Fibroblast of skin of right biceps (primary cell): Measurements from ENCODE around the gene RPS26.
"Not testable (repeated sequence)": the region's sequence is repeated elsewhere in the genome, so short reads cannot be mapped to it uniquely, and the experiment has no call there.

Experiments
- DNase-seq: peaks from one replicate; pipeline ENCODE4 v3.0.0-alpha.2; 2013

RPS26 gene

DNA sequence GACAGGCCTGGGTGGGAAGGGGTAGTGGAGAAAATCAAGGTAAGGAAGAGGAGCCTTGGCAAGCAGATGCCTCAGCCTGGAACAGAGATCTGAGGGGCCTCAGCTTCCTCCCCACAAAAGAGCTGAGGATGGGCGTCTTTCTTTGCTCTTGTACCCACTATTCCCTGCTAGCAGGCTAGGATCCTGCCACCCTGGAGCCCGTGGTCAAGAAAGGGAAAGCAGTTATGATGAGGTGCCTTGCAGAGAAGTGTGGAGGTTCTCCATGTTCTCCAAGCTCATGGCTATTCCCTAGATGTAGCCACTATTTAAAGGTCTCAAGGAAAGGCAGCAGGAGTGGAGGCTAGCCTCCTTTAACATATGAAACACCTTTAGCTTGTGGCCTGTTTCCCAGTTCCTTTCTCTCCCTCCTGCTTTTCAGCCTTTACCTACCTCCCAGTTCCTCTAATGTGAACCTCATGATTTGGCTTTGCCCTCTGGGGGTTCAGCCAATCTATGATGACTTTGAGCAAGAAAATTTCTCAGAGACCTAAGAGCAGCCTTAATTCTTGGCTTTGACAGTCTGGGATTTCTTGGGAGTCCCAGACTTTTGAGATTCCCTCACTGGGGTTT lies 19.7 kb upstream of the RPS26 start:
- DNase-seq = no peak

DNA sequence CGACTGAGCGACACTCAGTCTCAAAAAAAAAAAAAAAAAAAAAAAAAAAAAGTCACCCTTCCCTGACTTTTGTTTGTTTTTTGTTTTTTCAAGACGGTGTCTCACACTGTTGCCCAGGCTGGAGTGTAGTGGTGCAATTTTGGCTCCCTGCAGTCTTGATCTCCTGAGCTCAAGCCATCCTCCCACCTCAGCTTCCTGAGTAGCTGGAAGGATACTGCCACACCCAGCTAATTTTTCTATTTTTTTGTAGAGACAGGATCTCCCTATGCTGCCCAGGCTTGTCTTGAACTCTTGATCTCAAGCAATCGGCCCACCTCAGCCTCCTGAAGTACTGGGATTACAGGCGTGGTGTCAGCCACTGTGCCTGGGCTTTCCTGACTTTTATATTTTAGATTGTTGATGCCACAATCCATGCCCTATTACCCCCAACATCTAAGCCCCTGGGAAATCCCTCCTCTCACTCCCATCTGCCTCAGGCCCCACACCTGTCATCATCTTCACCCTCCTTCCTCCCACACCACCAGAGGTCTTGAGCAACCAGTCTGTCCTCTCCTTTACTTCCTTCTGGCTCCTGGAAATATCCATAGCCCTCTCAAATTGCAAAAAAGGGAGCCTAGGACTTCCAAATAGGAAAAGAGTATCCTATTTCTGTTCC lies 13.1 kb upstream of the RPS26 start:
- DNase-seq = no peak

DNA sequence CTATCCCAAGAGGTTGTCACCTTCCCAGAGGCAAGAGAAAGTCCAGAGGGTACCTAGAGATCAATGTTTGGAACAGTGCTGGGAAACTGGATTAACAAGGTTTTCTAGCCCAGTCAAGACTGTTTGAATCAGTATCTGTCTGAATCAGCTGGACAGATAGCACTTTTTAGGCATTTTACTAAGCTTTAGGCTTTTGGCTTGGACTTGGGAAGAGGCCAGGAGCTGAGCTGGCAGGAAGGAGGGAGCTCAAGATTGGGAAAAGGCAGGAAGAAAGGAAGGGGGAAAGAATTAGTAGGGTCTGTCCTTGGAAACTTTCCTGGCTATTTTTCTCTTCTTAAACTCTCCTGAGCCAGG lies 12.6 kb upstream of the RPS26 start:
- peak; percentile 71 for DNase-seq

DNA sequence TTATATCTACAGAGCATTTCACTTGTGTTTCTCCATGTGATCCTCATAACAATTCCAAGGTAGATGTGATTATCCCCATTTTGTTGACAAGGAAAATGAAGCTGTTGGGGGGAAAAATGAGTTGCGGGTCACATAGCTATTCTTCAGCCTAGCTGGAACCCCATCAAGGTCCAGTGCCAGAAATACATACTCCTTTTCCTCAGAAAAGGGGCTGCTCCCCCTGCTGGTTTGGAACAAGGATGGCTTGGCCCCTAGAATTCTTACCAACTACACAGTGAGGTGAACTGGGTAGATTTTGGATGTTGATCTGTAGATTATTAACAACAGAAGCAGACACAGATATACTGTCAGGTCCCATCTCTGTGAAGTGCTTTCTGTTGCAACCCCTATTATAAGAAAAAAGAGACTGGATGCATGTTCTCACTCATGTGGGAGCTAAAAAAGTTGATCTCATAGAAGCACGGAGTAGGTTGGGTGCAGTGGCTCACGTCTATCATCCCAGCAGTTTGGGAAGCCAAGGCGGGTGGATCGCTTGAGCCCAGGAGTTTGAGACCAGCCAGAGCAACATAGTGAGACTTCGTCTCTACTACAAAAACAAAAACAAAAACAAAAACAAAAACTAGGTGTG lies 11.9 kb upstream of the RPS26 start:
- peak; percentile 65 for DNase-seq

DNA sequence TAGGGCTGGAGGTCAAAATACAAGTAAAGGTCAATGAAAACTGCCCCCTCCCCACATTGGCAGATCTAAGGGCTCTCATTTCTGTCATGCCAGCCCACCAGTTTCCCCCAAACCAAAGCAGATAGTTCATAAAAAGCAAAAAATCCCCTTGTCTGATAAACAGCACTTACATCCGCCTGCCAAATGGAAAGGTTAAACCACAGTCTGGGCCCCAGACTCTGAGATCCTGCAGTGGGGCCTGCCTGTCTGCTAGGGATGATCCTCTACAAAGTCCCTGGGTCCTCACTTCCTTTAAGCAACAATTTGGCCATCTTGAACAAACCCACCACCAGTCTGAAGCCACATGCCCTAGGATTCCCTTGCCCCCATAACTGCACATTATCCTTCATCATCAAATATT lies 9.7 kb upstream of the RPS26 start:
- DNase-seq = no peak

DNA sequence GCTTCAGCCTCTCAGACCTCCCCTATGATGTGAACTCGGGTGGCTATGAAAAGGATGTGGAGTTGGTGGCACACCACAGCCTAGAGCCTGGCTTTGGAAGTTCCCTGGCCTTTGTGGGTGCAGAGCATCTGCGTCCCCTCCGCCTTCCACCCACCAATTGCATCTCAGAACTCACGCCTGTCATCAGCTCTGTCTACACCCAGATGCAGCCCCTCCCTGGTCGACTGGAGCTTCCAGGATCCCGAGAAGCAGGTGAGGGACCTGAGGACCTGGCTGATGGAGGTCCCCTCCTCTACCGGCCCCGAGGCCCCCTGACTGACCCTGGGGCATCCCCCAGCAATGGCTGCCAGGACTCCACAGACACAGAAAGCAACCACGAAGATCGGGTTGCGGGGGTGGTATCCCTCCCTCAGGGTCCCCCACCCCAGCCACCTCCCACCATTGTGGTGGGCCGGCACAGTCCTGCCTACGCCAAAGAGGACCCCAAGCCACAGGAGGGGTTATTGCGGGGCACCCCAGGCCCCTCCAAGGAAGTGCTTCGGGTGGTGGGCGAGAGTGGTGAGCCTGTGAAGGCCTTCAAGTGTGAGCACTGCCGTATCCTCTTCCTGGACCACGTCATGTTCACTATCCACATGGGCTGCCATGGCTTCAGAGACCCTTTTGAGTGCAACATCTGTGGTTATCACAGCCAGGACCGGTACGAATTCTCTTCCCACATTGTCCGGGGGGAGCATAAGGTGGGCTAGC lies 7.0 kb upstream of the RPS26 start:
- no peak for DNase-seq

DNA sequence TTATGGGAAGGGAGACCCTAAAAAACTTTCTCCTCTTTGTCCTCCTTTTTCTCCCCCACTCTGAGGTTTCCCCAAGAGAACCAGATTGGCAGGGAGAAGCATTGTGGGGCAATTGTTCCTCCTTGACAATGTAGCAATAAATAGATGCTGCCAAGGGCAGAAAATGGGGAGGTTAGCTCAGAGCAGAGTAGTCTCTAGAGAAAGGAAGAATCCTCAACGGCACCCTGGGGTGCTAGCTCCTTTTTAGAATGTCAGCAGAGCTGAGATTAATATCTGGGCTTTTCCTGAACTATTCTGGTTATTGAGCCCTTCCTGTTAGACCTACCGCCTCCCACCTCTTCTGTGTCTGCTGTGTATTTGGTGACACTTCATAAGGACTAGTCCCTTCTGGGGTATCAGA lies 4.6 kb upstream of the RPS26 start:
- DNase-seq = no peak

DNA sequence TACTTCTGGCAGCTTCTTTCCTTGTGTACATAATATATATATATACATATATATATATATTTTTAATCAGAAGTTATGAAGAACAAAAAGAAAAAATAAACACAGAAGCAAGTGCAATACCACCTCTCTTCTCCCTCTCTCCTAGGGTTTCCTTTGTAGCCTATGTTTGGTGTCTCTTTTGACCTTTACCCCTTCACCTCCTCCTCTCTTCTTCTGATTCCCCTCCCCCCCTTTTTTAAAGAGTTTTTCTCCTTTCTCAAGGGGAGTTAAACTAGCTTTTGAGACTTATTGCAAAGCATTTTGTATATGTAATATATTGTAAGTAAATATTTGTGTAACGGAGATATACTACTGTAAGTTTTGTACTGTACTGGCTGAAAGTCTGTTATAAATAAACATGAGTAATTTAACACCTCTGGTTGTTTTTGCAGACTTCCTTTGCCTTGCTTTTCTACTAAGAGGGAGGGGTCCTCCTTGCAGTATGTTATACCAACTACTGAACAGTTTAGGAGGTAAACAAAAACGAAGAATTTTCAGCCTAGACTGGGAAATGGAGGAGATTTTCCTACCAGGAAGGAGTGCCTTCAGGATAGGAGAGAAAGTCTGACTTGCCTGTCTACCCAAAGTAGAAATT lies 3.6 kb upstream of the RPS26 start:
- DNase-seq = no peak

DNA sequence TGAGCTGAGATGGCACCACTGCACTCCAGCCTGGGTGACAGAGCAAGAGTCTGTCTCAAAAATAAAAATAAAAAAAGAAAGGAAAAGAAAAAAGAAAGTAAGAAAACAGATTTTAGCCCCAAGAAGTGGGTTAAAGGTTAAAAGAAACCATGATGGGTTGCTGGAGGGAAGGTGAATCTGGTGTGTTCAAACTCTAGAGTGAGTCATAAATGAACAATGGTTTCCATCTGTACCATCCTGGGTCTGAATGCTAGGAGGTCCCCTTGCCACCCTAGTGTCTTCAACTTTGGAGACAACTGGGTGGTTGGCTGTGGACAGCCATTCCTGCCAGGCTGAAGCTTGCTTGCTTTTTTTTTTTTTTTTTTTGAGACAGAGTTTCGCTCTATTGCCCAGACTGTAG lies 1.6 kb upstream of the RPS26 start:
- no peak for DNase-seq

DNA sequence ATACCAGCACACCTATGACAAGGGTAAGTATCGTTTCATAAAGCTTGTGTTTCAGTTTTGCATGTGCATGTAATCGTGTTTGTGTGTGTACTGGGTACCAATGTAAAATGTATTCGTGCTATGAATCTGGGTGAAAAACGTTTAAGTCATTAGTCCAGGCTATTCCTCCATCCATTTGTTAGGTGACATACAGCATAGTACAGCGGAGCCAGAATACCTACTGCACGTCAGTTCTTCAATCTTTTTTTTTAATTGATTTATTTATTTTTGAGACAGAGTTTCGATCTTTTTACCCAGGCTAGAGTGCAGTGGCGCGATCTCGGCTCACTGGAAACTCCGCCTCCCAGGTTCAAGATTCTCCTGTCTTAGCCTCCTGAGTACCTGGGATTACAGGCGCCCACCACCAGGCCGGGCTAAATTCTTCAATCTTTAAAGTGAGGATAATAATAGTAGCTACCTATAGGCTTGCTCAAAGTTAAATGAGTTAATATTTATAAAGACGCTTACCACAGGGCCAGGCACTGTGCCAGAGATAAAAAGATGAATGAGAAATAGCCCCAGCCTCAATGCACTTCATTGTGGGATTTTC lies 661 bp upstream of the RPS26 start:
- no peak for DNase-seq

DNA sequence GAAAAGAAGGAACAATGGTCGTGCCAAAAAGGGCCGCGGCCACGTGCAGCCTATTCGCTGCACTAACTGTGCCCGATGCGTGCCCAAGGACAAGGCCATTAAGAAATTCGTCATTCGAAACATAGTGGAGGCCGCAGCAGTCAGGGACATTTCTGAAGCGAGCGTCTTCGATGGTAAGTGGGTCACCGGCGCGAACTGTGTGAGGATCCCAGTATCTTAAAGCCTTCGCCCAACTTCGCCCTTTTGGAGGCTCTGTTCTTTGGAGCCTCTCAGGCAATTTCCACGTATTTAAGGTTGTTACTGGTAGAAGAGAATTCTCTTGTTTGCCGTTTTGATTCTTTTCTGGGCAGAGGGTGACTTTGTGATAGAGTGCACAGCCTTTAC lies 704 bp downstream of the RPS26 start:
- not testable (repeated sequence) for DNase-seq

DNA sequence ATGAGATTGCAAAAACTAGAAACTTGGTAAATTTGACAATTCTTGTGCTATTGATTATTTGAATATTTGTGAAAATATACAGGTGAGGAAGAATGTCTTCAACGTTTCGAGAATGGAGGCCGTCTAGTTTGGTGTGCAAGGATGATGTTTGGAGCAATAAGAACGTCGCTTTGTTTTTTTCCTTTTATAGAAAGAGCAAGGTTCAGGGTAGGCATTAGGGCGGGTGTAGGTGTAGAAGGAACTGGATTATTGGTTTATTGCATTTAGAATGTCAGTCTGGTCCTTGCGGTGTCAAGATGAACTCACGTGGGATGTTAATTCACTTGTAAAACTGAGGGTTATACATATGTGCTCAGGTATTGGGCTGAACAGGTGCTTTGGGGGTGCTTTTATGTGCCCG lies 1.1 kb downstream of the RPS26 start:
- DNase-seq = no peak

DNA sequence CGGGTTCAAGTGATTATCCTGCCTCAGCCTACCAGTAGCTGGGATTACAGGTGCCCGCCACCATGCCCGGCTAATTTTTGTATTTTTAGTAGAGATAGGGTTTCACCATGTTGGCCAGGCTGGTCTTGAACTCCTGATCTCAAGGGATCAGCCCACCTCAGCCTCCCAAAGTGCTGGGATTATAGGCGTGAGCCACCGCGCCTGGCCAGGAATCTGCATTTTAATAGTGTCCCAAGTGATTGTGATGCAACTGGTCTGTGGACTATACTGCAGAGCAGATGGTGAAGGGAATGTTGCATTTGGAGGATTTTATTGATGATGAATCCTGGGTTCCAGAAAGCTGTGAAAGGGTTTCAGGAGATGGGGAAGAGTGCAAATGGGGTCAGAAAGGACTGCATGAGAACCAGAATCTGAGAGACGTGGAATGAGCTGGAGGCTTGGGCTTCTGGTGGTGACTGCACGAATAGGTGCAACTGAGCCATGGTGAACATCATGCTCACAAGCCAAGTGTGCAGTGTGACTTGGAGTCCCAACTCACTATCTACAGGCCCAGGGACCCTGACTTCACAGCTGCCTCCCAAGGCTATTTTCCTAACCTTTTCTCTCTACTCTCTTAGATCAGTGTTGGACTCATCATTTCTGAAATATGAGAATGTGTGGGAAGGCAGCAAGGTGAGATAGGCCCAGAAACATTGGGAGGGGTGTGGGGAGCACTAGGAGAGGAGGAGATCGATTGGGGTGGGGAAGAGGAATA lies 4.5 kb downstream of the RPS26 start:
- DNase-seq = no peak

DNA sequence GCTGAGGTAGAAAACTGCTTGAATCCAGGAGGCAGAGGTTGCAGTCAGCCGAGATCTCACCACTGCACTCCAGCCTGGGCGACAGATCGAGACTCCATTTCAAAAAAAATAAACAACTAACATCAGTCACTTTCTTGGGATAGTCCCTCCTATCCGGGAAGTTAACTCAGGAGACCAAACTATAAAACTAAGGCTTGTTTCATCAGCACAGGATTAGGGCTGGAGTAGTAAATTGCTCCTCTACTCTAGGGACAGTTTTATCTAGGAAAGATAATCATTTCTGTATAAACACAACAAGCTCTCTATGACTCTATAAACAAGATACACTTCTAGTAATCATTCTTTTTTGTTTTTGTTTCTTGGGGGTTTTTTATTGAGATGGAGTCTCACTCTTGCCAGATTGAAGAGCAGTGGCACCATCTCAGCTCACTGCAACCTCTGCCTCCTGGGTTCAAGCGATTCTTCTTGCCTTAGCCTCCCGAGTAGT lies 11.7 kb downstream of the RPS26 start:
- no peak for DNase-seq

DNA sequence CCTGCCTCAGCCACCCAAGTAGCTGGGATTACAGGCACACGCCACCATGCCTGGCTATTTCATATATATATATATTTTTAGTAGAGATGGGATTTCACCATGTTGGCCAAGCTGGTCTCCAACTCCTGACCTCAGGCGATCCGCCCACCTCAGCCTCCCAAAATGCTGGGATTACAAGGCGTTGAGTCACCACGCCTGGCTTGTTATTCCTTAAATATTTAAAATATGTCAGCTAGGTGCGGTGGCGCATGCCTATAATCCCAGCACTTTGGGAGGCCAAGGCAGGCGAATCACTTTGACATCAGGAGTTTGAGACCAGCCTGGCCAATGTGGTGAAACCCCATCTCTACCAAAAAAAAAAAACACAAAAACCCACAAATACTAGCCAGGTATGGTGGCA lies 18.2 kb downstream of the RPS26 start:
- DNase-seq = peak; percentile 77

DNA sequence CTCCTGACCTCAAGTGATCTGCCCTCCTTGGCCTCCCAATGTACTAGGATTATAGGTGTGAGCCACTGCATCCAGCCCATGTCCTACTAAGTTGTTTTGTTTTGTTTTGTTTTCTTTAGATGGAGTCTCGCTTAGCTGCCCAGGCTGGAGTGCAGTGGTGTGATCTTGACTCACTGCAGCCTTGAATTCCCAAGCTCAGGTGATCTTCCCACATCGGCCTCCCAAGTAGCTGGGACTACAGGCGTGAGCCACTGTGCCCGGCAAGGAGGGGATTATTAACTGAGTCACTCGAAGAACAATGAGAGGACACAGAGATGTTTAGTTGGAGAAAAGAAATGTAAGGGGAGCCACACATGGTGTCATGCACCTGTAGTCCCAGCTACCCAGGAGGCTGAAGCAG lies 20.3 kb downstream of the RPS26 start:
- no peak for DNase-seq

DNA sequence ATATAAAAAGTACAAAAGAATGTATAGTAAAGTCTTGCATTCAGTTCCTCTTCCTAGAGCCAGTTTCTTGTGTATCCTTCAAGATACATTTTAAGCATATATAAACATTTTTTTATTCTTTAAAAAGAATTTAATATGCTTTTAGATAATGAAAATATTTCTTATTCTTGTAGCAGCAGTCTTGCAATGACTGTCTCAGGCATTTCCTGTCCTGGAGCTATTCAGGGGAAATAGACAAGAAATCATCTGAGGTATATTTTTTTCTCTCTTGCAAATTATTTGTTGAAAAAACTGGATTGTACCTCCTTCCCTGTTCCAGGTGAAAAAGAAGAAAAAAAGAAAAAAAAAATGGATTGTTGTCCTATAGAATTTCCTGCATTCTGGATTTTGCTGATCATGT lies 21.3 kb downstream of the RPS26 start:
- DNase-seq = peak; percentile 29

DNA sequence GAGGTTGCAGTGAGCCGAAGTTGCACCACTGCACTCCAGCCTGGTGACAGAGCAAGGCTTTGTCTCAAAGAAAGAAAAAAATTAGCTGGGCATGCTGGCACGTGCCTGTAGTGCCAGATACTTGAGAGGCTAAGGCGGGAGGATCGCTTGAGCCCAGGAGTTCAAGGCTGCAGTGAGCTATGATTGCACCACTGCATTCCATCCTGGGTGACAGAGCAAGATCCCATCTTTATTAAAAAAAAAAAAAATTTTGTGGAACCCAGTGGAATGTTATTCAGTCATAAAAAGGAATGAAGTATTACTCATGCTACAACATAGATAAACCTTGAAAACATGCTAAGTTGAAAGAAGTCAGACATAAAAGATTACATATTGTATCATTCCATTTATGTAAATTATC lies 29.9 kb downstream of the RPS26 start:
- DNase-seq = peak; percentile 42

DNA sequence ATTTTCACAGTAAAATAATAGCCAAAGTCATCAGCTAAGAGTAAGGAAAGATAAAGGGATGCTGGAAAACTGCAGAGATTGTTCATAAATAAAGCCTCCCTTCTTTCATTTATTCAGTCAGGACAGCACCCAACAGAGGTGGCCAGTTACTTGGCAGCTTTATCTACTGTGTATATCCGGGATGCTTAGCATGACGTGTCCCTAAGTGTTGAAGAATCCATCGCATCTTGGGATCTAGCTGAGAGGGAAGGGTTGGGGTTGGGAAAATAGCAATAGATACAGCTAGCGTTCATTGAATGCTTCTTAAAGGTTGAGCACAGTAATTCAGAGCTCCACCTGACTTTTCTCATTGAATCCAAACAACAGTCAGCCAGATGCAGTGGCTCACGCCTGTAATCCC lies 32.7 kb downstream of the RPS26 start:
- DNase-seq = no peak

DNA sequence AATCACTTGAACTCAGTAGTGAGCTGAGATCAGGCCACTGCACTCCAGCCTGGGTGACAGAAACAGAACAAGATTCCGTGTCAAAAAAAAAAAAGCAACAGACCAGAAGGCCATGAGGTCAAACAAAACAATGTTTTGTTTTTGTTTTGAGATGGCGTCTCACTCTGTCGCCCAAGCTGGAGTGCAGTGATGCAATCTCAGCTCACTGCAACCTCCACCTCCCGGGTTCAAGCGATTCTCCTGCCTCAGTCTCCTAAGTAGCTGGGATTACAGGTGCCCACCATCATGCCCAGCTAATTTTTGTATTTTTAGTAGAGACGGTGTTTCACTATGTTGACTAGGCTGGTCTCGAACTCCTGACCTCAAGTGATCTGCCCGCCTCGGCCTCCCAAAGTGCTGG lies 36.2 kb downstream of the RPS26 start:
- DNase-seq = not testable (repeated sequence)

DNA sequence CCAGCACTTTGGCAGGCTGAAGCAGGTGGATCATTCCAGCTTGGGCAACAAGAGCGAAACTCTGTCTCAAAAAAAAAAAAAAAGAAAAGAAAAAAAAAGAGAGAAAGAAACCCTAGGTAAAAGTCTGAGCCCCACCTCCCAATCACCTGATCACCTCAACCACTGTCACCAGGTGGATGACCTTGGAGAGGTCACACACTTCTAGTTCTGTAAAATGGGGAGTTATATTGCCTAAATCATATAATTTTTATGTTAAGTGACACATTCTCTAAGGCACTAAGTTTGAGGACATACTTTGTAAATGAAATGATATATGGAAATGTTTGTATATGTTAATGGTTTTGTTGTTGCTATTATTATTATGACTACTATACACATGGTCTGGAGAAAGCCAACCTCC lies 36.7 kb downstream of the RPS26 start:
- DNase-seq = no peak
